Gastrocnemius medialis (tissue), 4 donors: ENCODE results near the gene RBM34.

Experiments used
- CTCF ChIP-seq, 5 experiments: fragments of 450-650 bp in 3 of 5; fragments of 200-600 bp in 2 of 5; sonication (generic) in 2 of 5; IDR thresholded peaks in 4 of 5; conservative IDR thresholded peaks in 1 of 5; 1 replicate in 4 of 5; 2 replicates in 1 of 5; pipeline ENCODE4 v1.5.1; 2016 to 2019; ENCODE audit warnings: antibody characterized with exemption in 5 of 5, mild to moderate bottlenecking in 3 of 5, moderate library complexity in 3 of 5
- POLR2A ChIP-seq, 2 donors: fragments of 450-650 bp; IDR thresholded peaks; one replicate each; pipeline ENCODE4 v1.6.1; 2017; ENCODE audit warnings: antibody characterized with exemption in 2 of 2, mild to moderate bottlenecking in 2 of 2, moderate library complexity in 2 of 2

- TF ChIP-seq CTCF (IDR thresholded peaks at IDR 0.05 in 4 of 5, conservative IDR thresholded peaks at IDR 0.05 in 1 of 5): no peak
- no peak for TF ChIP-seq POLR2A (IDR thresholded peaks at IDR 0.05)
Measured at GRCh38 chr1:235149824-235150223, 11.2 kb downstream of the RBM34 start.
